NT2/D1 (cell line): ENCODE measurements around the gene AZU1.

Experiments
- SUZ12 ChIP-seq: IDR thresholded peaks from 2 replicates; pipeline ENCODE4 v1.6.1; 2011; ENCODE audit not compliant: insufficient read length, insufficient read depth; ENCODE audit errors: extremely low read depth
- YY1 ChIP-seq: IDR thresholded peaks from 2 replicates; pipeline ENCODE4 v1.6.1; 2011; ENCODE audit not compliant: insufficient read length, insufficient read depth

DNA sequence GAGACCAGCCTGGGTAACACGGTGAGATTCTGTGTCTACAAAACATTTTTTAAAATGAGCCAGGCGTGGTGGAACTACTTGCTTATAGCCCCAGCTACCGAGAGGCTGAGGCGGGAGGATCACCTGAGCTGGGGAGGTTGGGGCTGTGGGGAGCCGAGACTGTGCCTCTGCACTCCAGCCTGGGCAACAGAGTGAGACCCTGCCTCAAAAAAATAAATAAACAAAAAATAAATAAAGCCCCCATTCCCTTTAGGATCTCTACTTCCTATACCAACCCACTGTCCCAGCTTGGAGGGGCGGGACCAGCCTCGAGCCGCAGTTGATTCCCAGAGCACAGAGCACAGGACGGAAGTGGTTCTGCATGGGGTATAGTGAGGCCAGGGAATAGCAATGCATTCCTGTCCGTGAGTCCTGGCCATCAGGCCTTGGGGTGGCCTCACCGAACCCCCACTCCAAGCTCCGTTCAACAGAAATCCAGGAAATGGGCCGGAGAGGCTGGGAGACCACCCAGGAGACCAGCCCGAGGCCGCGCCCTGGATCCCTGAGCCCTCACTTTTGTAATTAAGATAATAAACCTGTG, 35.2 kb upstream of the AZU1 start:
- TF ChIP-seq SUZ12 (no peak), YY1 (no peak)
